Omental fat pad (tissue), 4 donors: Measurements from ENCODE around the gene RGPD6. TPM values are rescaled to one million over a fixed set of nuclear protein-coding genes. Genes with fewer than 3 reads are reported as not detected.
A peak's percentile ranks its signal among the peaks of the same experiment; 100 is the strongest.
"Not testable (repeated sequence)": the region's sequence is repeated elsewhere in the genome, so short reads cannot be mapped to it uniquely, and the experiment has no call there.

Experiments used
- ATAC-seq: fragments of 150-250 bp; one replicate; pipeline ENCODE4 v1.9.1; 2016; ENCODE audit warnings: mild to moderate bottlenecking, moderate library complexity; ENCODE audit not compliant: low FRiP score
- DNase-seq: peaks from one replicate; pipeline ENCODE4 v3.0.0-alpha.2; 2019; ENCODE audit warnings: low spot score
- total RNA-seq, 4 donors: library from RNA; depleted of rRNA; stranded (reverse); fragments of >200 nt; gene quantifications; one replicate each; pipeline ENCODE4 v1.1.0, GENCODE V29; 2016

RGPD6 gene
- total RNA-seq = 10 to 100 TPM; 39.5 to 67.1 (median 51.2) TPM

GRCh38 chr2:110576763-110577416 lies at the start of gene RGPD6:
Gene RGPD6 (minus strand): TSS chr2:110577222. CDS start chr2:110577024, 198 bp downstream.
- peak; percentile 100 for ATAC-seq
- DNase-seq = not testable (repeated sequence)

GRCh38 chr2:110619326-110619939 lies 42.4 kb upstream of the RGPD6 start:
- DNase-seq, ATAC-seq: not testable (repeated sequence)

GRCh38 chr2:110613927-110614326 lies 36.9 kb upstream of the RGPD6 start:
- ATAC-seq = not testable (repeated sequence)

GRCh38 chr2:110610613-110611250 lies 33.7 kb upstream of the RGPD6 start:
- ATAC-seq = peak; percentile 56
- DNase-seq = not testable (repeated sequence)

More at GRCh38 chr2:110613927-110614326, 36.9 kb upstream of the RGPD6 start:
- not testable (repeated sequence) for DNase-seq

- not testable (repeated sequence) for DNase-seq
- peak; percentile 50 for ATAC-seq
Measured at GRCh38 chr2:110609843-110610612, 33.0 kb upstream of the RGPD6 start.

GRCh38 chr2:110608788-110609502 lies 31.9 kb upstream of the RGPD6 start:
- ATAC-seq, DNase-seq: not testable (repeated sequence)

- DNase-seq, ATAC-seq: not testable (repeated sequence)
Measured at GRCh38 chr2:110605057-110605456, 28.0 kb upstream of the RGPD6 start.

GRCh38 chr2:110603917-110604591 lies 27.0 kb upstream of the RGPD6 start:
- not testable (repeated sequence) for ATAC-seq

GRCh38 chr2:110602139-110602538 lies 25.1 kb upstream of the RGPD6 start:
- not testable (repeated sequence) for DNase-seq, ATAC-seq

More at GRCh38 chr2:110603917-110604591, 27.0 kb upstream of the RGPD6 start:
- DNase-seq = not testable (repeated sequence)

- DNase-seq, ATAC-seq: not testable (repeated sequence)
Measured at GRCh38 chr2:110591973-110592372, 15.0 kb upstream of the RGPD6 start.

GRCh38 chr2:110589677-110590330 lies 12.8 kb upstream of the RGPD6 start:
- not testable (repeated sequence) for DNase-seq, ATAC-seq

GRCh38 chr2:110588520-110588919 lies 11.5 kb upstream of the RGPD6 start:
- not testable (repeated sequence) for ATAC-seq, DNase-seq

- DNase-seq, ATAC-seq: not testable (repeated sequence)
Measured at GRCh38 chr2:110579216-110579965, 2.4 kb upstream of the RGPD6 start.

GRCh38 chr2:110578429-110578828 lies 1.4 kb upstream of the RGPD6 start:
- not testable (repeated sequence) for ATAC-seq, DNase-seq

GRCh38 chr2:110499755-110500377 lies 77.2 kb downstream of the RGPD6 start:
- not testable (repeated sequence) for ATAC-seq

GRCh38 chr2:110496027-110496426 lies 81.0 kb downstream of the RGPD6 start:
- DNase-seq, ATAC-seq: not testable (repeated sequence)

More at GRCh38 chr2:110499755-110500377, 77.2 kb downstream of the RGPD6 start:
- DNase-seq = not testable (repeated sequence)
